Panc1 (cell line): ENCODE measurements around the gene APPL2.
A peak's percentile ranks its signal among the peaks of the same experiment; 100 is the strongest.

ENCODE experiments used
- CTCF ChIP-seq: fragments of 450-650 bp; IDR thresholded peaks from 2 replicates; pipeline ENCODE4 v1.5.1; 2017; ENCODE audit warnings: mild to moderate bottlenecking
- POLR2AphosphoS5 ChIP-seq: IDR thresholded peaks from 2 replicates; pipeline ENCODE4 v1.6.1; 2012; ENCODE audit warnings: mild to moderate bottlenecking, low read depth, low read length, moderate library complexity
- REST ChIP-seq, 2 experiments: IDR thresholded peaks; 2 replicates each; pipeline ENCODE4 v1.6.1; 2011 to 2012; ENCODE audit warnings: low read depth in 2 of 2, control low read depth in 1 of 2, low read length in 1 of 2, mild to moderate bottlenecking in 1 of 2, moderate library complexity in 1 of 2; ENCODE audit not compliant: insufficient read depth in 1 of 2
- SIN3A ChIP-seq: IDR thresholded peaks from 2 replicates; pipeline ENCODE4 v1.6.1; 2012; ENCODE audit warnings: low read depth, mild to moderate bottlenecking, low read length, moderate library complexity, borderline replicate concordance; ENCODE audit not compliant: insufficient read depth

GRCh38 chr12:105235732-105236476 is at the start of gene APPL2:
- TF ChIP-seq POLR2AphosphoS5 (peak; percentile 95), CTCF (peak; percentile 47), REST (IDR thresholded peaks at IDR 0.05; ENCODE audit: insufficient read depth in 1 of 2, low read depth in 2 of 2, low read length in 1 of 2) (no peak), SIN3A (0 out of 2 replicates have a peak, but pooled peaks have one; percentile 75)
